Activated T-helper 1 cell treated with anti-CD3 and anti-CD28 coated beads, Interleukin-12 subunit alpha, Interleukin-12 subunit beta, Interleukin-2, Interleukin-4 antibody, amounts not matched to agents 30 ng/mL and 10 ng/mL and 1 ng/mL, durations not matched to agents 14 hours and 24 hours and 36 hours (primary cell): ENCODE measurements around the gene H2AZ2. TPM values are rescaled to one million over a fixed set of nuclear protein-coding genes. Genes with fewer than 3 reads are reported as not detected.
"Not testable (repeated sequence)": the region's sequence is repeated elsewhere in the genome, so short reads cannot be mapped to it uniquely, and the experiment has no call there.

Experiments used
- DNase-seq: peaks from one replicate; pipeline ENCODE4 v3.0.0; 2021; ENCODE audit warnings: low spot score
- H3K27ac Mint-ChIP-seq: one replicate; pipeline ENCODE4 v1.8.0; 2021; ENCODE audit warnings: mild to moderate bottlenecking, mixed read lengths
- H3K27me3 Mint-ChIP-seq: one replicate; pipeline ENCODE4 v1.8.0; 2022; ENCODE audit warnings: mild to moderate bottlenecking, moderate library complexity, mixed read lengths; ENCODE audit not compliant: insufficient read depth
- H3K36me3 Mint-ChIP-seq: one replicate; pipeline ENCODE4 v1.8.0; 2021; ENCODE audit warnings: low read depth, mixed read lengths
- H3K4me1 Mint-ChIP-seq: one replicate; pipeline ENCODE4 v1.8.0; 2021; ENCODE audit warnings: low read depth, mixed read lengths
- H3K4me3 Mint-ChIP-seq: one replicate; pipeline ENCODE4 v1.8.0; 2021; ENCODE audit warnings: mild to moderate bottlenecking, moderate library complexity, mixed read lengths
- H3K9me3 Mint-ChIP-seq: one replicate; pipeline ENCODE4 v1.8.0; 2021; ENCODE audit warnings: mixed read lengths
- intact Hi-C: fragments of 100-400 bp; cut with micrococcal nuclease; formaldehyde crosslinking; loops from one replicate; pipeline ENCODE4 v1.15.1; 2024
- total RNA-seq: library from RNA; stranded (reverse); gene quantifications from 2 replicates; pipeline ENCODE4 v1.2.3, GENCODE V29; 2022

The H2AZ2 gene
- total RNA-seq, 1 donor from 2014 or later: 187 TPM

GRCh38 chr7:44858161-44858560, 10.3 kb upstream of the H2AZ2 start:
- intact Hi-C loops: no loop called here
- H3K27ac Mint-ChIP-seq: no peak overlapping the region
- H3K9me3 Mint-ChIP-seq: no peaks in the 10 kb centered on the region
- peaks cover 17% of the 10 kb centered on the region for H3K4me1 Mint-ChIP-seq
- no peaks in the 10 kb centered on the region for H3K36me3 Mint-ChIP-seq
- H3K27me3 Mint-ChIP-seq: peaks cover 2% of the 10 kb centered on the region
- DNase-seq: no peak
- no peak overlapping the region for H3K4me3 Mint-ChIP-seq

- H3K9me3 Mint-ChIP-seq: no peaks in the 10 kb centered on the region
- DNase-seq: no peak
- H3K36me3 Mint-ChIP-seq: peaks cover 2% of the 10 kb centered on the region
- H3K4me1 Mint-ChIP-seq: peaks cover 24% of the 10 kb centered on the region
- intact Hi-C loops: no loop called here
- no peak overlapping the region for H3K4me3 Mint-ChIP-seq
- H3K27ac Mint-ChIP-seq: no peak overlapping the region
- no peaks in the 10 kb centered on the region for H3K27me3 Mint-ChIP-seq
These were observed 6.9 kb upstream of the H2AZ2 start for GRCh38 chr7:44854644-44855364.

- Mint-ChIP-seq H3K4me1 (peaks cover 35% of the 10 kb centered on the region), H3K27ac (peak overlapping the region; percentile 18), H3K27me3 (no peaks in the 10 kb centered on the region), H3K36me3 (peaks cover 2% of the 10 kb centered on the region), H3K4me3 (no peak overlapping the region), H3K9me3 (no peaks in the 10 kb centered on the region)
- intact Hi-C loops: loop anchor here (1.0 kb wide), 1 partner anchor 62 kb away; no protein-coding TSS in a partner anchor
- peak; percentile 8 for DNase-seq
These were observed 5.5 kb upstream of the H2AZ2 start for GRCh38 chr7:44853391-44853790.

DNA sequence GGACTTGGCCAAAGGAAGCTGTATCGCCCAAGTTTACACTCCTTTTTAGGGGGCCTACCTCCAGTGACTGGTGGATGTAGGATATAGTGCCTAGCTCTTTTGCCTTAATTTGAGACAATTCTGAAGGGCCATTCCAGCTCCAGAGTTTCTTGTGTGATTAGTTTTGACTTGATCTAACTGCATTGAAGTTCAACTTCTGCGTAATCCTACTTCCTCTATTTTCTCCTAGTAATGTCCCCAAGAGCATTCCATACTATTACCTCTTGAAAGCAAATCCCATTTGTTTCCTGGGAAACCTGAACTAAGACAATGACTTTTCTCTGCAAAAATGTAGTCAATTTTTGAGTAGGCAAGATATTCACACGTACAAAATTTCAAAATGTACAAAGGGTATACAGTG, 4.7 kb upstream of the H2AZ2 start:
- DNase-seq: no peak
- H3K36me3 Mint-ChIP-seq: peaks cover 2% of the 10 kb centered on the region
- no peaks in the 10 kb centered on the region for H3K9me3 Mint-ChIP-seq
- H3K27me3 Mint-ChIP-seq: no peaks in the 10 kb centered on the region
- intact Hi-C loops: no loop called here
- peak overlapping the region; percentile 9 for H3K27ac Mint-ChIP-seq
- H3K4me1 Mint-ChIP-seq: peaks cover 29% of the 10 kb centered on the region
- no peak overlapping the region for H3K4me3 Mint-ChIP-seq

- Mint-ChIP-seq H3K9me3 (no peaks in the 10 kb centered on the region), H3K36me3 (peaks cover 5% of the 10 kb centered on the region), H3K27ac (peak overlapping the region; percentile 94), H3K4me3 (peak overlapping the region; percentile 94), H3K4me1 (peaks cover 44% of the 10 kb centered on the region), H3K27me3 (no peaks in the 10 kb centered on the region)
- DNase-seq: no peak
- intact Hi-C loops: loop anchor here (2.0 to 5.0 kb wide), 4 partner anchors 261 to 358 kb away; partner anchors contain the start of genes NUDCD3 and TBRG4
These were observed 2.1 kb upstream of the H2AZ2 start for GRCh38 chr7:44849885-44850544.

DNA sequence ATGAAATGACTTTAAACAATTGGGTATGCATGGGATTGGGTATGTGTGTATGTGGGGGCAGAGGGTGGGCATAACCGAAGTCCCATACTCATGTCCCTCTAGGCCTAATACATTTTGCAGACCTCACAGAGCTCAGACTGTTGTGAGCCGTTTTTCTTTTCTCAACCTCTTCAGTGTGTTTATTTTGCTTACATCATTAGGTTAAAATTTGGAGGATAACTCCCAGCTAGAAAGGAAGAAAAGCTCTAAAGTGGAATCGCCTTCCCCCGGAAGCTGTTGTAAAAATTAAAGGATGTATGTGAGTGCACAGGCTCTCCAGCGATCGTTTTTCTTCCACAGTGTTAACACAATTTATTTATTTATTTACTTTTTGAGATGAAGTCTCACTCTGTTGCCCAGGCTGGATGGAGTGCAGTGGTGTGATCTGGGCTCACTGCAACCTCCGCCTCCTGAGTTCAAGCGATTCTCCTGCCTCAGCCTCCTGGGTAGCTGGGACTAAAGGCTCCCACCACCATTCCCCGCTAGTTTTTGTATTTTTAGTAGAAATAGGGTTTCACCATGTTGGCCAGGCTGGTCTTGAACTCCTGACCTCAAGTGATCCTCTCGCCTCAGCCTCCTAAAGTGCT, 1.5 kb upstream of the H2AZ2 start:
- Mint-ChIP-seq H3K27me3 (no peaks in the 10 kb centered on the region), H3K36me3 (peaks cover 5% of the 10 kb centered on the region), H3K4me1 (peaks cover 50% of the 10 kb centered on the region), H3K4me3 (peak overlapping the region; percentile 94), H3K27ac (peak overlapping the region; percentile 94), H3K9me3 (no peaks in the 10 kb centered on the region)
- no peak for DNase-seq
- intact Hi-C loops: loop anchor here (2.0 to 5.0 kb wide), 4 partner anchors 261 to 357 kb away; partner anchors contain the start of genes NUDCD3 and TBRG4

- Mint-ChIP-seq H3K27me3 (no peaks in the 10 kb centered on the region), H3K4me1 (peaks cover 54% of the 10 kb centered on the region), H3K9me3 (no peaks in the 10 kb centered on the region), H3K4me3 (peak overlapping the region; percentile 90), H3K36me3 (peaks cover 8% of the 10 kb centered on the region), H3K27ac (peak overlapping the region; percentile 98)
- intact Hi-C loops: loop anchor here (1.0 to 5.0 kb wide), 7 partner anchors 68 to 647 kb away; partner anchors contain the start of genes NUDCD3 and YKT6
- peak; percentile 81 for DNase-seq
These were observed 373 bp downstream of the H2AZ2 start for GRCh38 chr7:44847509-44847919.

DNA sequence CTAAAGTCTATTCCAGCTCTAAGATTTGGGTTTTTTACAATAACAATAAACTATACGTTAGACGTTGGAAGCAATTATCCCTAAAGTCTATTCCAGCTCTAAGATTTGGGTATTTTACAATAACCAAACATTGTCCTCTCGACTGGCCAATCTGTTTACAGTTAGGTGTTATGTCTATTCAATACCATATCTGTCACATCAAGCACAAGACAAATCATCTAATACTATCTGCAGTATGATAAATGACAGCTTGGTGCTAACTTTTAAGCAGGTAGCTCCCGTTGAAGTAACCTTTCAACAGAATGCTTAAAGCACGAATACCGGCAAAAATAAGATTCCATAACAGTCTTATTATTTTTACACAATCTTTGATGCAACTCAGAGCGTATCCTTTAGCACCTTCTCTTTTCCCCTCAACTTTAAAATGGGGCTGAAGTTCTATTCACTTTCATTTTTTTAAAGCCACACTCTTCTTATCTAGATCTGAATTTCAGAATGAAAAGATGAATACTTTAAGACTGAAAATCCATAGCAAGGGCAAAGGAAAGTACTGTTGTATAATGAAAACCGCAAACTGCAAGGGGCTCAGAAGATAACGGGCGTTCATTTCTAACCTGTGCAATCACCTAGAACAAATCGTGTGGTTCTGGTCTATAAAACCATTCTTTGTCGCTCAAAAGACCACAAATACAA, 925 bp downstream of the H2AZ2 start:
- Mint-ChIP-seq H3K36me3 (peaks cover 12% of the 10 kb centered on the region), H3K4me3 (peak overlapping the region; percentile 90), H3K27ac (peak overlapping the region; percentile 98), H3K27me3 (no peaks in the 10 kb centered on the region), H3K4me1 (peaks cover 60% of the 10 kb centered on the region), H3K9me3 (no peaks in the 10 kb centered on the region)
- DNase-seq: no peak
- intact Hi-C loops: loop anchor here (1.0 to 5.0 kb wide), 7 partner anchors 68 to 647 kb away; partner anchors contain the start of genes NUDCD3 and YKT6

- intact Hi-C loops: loop anchor here (5.0 kb wide), 2 partner anchors 351 to 354 kb away; partner anchors contain the start of gene NUDCD3
- Mint-ChIP-seq H3K4me3 (peak overlapping the region; percentile 90), H3K36me3 (peaks cover 17% of the 10 kb centered on the region), H3K4me1 (peaks cover 64% of the 10 kb centered on the region), H3K27ac (peak overlapping the region; percentile 98)
- not testable (repeated sequence) for H3K27me3 Mint-ChIP-seq, H3K9me3 Mint-ChIP-seq
- DNase-seq: peak; percentile 5
These were observed 1.5 kb downstream of the H2AZ2 start for GRCh38 chr7:44846390-44846789.

GRCh38 chr7:44845451-44845850, 2.4 kb downstream of the H2AZ2 start:
- no peak for DNase-seq
- H3K27me3 Mint-ChIP-seq: no peaks in the 10 kb centered on the region
- peak overlapping the region; percentile 54 for H3K27ac Mint-ChIP-seq
- intact Hi-C loops: loop anchor here (5.0 kb wide), 2 partner anchors 352 to 353 kb away; partner anchors contain the start of gene NUDCD3
- peaks cover 23% of the 10 kb centered on the region for H3K36me3 Mint-ChIP-seq
- H3K4me1 Mint-ChIP-seq: peaks cover 64% of the 10 kb centered on the region
- peak overlapping the region; percentile 90 for H3K4me3 Mint-ChIP-seq
- H3K9me3 Mint-ChIP-seq: no peaks in the 10 kb centered on the region

DNA sequence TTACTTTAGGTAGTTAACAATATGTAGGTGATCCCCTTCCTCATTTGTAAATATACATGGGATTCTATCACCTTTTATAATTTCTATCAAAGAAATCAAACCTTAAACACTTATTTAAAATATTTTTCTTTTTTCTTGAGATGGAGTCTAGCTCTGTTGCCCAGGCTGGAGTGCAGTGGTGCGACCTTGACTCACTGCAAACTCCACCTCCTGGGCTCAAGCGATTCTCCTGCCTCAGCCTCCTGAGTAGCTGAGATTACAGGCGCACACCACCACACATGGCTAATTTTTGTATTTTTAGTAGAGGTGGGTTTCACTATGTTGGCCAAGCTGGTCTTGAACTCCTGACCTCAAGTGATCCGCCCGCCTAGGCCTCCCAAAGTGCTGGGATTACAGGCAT, 4.4 kb downstream of the H2AZ2 start:
- H3K4me1 Mint-ChIP-seq: peaks cover 46% of the 10 kb centered on the region
- intact Hi-C loops, H3K27me3 Mint-ChIP-seq, H3K4me3 Mint-ChIP-seq, H3K9me3 Mint-ChIP-seq, H3K27ac Mint-ChIP-seq, DNase-seq: not testable (repeated sequence)
- H3K36me3 Mint-ChIP-seq: peaks cover 29% of the 10 kb centered on the region

- H3K9me3 Mint-ChIP-seq, DNase-seq, intact Hi-C loops, H3K27me3 Mint-ChIP-seq, H3K4me3 Mint-ChIP-seq: not testable (repeated sequence)
- Mint-ChIP-seq H3K36me3 (peaks cover 29% of the 10 kb centered on the region), H3K27ac (peak overlapping the region; percentile 5), H3K4me1 (peaks cover 46% of the 10 kb centered on the region)
These were observed 5.2 kb downstream of the H2AZ2 start for GRCh38 chr7:44842675-44843074.
